HG02623 (cell line): ENCODE measurements around the gene LPP.
"Not testable (repeated sequence)": the region's sequence is repeated elsewhere in the genome, so short reads cannot be mapped to it uniquely, and the experiment has no call there.

Experiments
- ATAC-seq: cut with Tn5 transposase; IDR thresholded peaks from one replicate; pipeline ENCODE4 v1.9.1; 2021; ENCODE audit warnings: moderate library complexity; ENCODE audit not compliant: unreplicated experiment

Gene LPP

GRCh38 chr3:188605231-188605630, 451.3 kb downstream of the LPP start:
- ATAC-seq = no peak

- no peak for ATAC-seq
Measured at GRCh38 chr3:188605905-188606304, 451.9 kb downstream of the LPP start.

DNA sequence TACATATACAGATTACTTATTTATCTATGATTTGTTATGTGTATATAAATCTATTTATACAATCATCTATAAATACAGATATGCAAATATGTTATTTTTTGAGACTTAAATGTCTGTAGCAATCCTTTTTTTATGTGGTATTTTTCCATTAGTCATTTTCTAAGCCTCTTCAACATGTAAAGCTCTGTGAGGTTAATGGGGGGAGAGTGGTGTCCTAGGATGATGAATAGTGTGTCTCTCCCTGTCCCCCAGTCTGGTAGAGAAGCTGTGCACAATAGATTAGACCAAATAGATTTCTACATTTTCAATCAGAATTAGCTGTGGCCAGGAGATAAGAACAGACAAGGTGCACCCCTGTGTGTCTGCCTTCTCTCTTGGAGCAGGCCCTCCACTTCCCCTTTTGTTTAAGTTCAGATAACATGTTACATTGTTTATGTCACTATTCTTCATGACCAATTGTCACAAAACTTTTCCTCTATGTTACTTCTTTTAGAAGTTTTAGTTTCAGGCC, 453.9 kb downstream of the LPP start:
- ATAC-seq = no peak

DNA sequence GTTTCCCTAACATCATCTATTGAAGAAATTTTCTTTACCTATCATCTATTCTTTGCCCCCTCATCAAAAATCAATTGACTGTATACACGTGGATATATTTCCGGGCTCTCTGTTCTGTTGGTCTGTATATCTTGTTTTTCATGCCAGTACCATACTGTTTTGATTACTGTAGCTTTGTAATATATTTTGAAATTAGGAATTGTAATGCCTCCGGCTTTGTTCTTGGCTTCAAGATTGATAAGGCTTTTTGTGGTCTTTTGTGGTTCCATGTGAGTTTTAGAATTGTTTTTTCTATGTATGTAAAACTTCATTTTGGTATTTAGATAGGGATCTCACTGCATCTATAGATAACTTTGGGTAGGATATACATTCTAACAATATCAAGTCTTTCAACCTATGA, 454.4 kb downstream of the LPP start:
- no peak for ATAC-seq

GRCh38 chr3:188613721-188614120, 459.8 kb downstream of the LPP start:
- ATAC-seq = not testable (repeated sequence)

DNA sequence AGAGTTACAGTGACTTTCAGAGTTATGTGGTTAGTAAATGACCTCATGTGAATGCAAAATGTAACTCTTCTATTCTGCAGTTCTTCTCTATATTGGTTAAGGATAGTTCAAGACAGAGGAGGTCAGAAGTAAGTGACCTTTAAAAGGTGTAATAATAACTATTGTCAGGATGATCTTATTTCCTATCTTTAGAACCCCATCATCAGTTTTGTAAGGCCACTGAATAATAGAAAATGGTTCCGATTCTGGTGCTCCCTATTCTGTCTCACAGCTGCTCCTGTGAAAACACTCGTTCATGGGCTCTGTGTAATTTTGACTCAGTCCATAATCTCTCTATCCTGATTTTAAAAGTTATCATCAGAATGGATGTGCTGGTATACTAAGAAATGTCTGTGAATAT, 463.3 kb downstream of the LPP start:
- no peak for ATAC-seq

DNA sequence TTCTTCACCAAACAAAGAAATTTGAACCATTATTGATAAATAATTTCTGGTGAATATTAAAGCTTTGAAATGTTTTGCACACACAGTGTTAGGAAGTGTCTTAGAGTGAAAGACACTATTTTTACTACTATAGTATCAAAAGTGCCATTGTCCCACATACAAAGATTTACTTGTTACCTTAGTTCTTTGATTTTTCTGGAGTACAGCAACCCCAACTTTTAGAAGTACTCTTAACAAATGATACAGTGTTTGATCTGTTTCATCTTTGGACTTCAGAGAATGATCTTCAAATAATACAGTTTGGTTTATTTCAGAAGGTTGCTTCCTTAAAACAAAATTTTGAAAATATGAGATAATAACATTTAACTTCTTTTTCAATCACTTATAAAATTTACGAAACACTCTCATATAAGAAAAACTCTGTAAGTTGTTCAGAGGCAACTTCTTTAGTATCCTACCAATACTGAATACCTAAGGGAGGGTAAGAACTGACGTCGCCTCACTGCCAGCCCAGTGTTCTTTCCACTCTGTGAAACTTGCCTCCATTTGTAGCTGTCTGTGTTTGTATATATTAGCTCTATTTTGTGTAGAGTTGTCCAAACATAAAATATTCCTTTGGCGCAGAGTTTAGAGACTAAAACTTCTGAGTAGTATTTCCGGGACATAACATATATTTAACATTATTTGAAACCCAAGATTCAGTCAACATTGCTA, 464.2 kb downstream of the LPP start:
- no peak for ATAC-seq

DNA sequence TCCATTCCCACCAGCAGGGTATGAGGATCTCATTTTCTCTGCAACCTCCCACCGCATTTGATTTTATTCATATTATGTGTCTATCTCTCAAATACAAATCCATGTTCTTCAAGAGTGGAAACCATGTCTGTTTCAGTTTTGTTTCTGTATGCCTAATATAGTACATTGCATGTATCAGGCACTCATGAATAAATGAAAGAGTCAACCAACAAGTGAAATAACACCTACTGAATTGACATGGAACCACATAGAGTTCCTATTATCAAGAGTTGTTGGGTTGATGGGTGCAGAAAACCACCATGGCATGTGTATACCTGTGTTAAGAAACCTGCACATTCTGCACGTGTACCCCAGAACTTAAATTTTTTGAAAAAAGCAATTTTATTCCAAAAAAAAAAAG, 466.8 kb downstream of the LPP start:
- no peak for ATAC-seq

DNA sequence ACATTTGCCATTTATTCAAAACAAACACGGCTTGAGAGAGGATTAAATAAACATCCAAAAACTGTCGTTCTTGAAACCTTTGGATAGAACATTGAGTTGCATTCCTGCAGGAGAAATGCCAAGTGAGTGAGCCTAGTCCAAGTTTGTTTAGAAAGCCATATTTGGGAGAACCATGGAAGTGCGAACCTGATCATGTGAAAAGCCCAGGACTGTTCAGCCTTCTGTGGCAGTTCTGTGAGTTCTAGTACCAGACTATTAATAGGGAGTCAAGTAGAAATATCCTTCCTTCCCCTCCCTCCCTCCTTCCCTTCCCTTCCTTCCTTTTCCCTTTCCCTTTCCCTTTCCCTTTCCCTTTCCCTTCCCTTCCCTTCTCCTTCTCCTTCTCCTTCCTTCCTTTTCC, 470.4 kb downstream of the LPP start:
- ATAC-seq = no peak

GRCh38 chr3:188624828-188625227, 470.9 kb downstream of the LPP start:
- ATAC-seq = no peak

DNA sequence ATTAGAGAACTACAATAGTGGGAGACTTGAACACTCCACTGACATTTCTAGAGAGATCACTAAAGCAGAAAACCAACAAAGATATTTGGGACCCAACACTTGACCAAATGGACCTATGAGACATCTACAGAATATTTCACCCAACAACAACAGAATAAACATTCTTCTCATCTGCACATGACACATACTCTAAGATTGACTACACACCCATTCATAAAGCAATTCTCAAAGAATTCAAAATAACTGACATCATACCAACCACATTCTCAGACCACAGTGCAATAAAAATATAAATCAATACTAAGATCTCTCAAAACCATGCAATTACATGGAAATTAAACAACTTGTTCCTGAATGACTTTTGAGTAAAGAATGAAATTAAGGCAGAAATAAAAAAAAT, 473.7 kb downstream of the LPP start:
- no peak for ATAC-seq

DNA sequence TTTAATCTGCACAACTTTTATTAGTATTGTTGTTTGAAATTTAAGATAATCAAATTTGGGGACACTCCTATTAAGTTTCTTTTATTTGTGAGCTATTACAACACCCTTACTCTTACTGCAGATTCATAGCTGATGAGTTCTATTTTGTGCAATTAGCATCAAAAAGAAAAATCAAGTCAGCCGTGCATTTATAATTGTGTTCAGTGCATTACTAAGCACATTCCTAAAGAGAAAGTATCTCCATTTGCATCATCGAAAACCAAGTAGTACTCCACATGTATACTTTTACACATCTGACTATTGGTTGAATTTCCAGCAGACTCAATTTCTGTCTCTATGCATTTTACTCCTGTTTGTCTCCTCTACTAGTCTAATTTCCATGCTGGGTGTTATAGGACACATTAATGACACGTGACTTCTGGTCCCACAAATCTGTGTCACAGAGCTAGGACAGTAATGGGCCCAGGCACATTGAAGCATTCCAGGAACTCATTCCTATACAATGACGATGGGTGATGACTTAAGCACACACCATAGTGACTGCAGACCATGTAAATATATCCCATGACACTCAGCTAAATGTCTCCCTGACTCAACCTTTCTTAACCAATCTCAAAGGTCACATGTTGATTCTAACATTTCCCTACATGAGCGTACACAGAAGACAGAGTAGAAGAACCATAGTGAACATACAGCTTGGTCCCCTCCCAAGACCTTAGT, 477.5 kb downstream of the LPP start:
- ATAC-seq = no peak

- no peak for ATAC-seq
Measured at GRCh38 chr3:188633206-188633605, 479.2 kb downstream of the LPP start.

GRCh38 chr3:188634285-188634684, 480.3 kb downstream of the LPP start:
- ATAC-seq = no peak

DNA sequence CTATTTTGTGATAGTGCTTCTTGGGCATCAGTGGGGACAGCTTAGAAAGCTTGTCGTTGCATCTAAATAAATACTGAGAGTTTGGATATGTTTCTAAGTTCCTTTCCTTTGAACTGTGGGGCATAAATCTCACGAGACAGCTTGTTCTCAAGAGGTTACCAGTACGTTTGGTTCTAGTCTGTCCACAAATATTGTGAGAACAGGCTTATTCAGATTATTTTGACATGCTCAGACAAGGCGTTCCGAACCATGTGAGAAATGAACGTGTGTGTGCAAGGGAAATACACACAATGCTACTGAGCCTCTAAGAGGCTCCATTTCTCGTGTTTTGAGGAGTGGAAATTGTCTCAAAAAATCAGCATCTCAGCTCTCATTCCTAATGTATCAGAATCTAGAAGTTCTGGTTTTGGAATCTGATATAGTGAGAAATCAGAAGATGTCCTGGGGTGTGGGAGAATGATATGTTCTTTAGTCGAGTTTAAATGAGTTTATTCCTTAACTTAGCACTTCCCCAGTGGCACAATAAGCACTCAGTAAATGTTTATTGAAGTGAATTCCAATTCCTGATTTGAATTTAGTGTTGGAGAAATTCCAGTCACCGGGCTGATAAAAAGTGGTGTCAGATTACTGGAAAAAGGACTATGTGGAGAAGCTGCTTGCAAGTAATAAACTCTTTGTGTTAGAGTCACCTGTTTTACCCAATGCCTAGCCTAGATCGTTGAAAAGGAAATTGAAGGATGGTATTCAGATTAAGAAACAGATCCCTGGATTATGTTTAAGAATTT, 481.5 kb downstream of the LPP start:
- ATAC-seq = no peak

DNA sequence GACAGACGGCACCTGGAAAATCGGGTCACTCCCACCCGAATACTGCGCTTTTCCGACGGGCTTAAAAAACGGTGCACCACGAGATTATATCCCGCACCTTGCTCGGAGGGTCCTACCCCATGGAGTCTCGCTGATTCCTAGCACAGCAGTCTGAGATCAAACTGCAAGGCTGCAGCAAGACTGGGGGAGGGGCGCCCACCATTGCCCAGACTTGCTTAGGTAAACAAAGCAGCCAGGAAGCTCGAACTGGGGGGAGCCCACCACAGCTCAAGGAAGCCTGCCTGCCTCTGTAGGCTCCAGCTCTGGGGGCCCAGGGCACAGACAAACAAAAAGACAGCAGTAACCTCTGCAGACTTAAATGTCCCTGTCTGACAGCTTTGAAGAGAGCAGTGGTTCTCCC, 482.3 kb downstream of the LPP start:
- not testable (repeated sequence) for ATAC-seq

DNA sequence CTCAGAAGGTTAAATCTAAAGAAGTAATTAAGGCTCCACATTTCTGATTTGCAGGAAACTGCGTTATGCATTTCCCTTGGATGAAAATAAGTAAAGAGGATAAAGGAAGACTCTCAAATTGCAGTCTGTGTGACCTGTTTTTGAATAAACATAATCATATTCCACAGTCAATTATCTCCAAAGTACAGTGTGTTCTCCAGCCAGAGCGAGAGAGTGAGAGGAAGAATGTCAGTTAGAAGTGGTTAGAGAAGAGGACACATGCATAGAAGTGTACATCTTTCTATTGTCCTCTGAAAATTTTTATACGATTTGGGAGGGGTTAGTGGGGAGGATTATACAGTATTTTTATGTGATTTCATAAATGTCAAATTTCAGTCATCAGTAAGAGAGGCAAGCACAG, 487.1 kb downstream of the LPP start:
- no peak for ATAC-seq

- no peak for ATAC-seq
Measured at GRCh38 chr3:188643736-188644135, 489.8 kb downstream of the LPP start.

DNA sequence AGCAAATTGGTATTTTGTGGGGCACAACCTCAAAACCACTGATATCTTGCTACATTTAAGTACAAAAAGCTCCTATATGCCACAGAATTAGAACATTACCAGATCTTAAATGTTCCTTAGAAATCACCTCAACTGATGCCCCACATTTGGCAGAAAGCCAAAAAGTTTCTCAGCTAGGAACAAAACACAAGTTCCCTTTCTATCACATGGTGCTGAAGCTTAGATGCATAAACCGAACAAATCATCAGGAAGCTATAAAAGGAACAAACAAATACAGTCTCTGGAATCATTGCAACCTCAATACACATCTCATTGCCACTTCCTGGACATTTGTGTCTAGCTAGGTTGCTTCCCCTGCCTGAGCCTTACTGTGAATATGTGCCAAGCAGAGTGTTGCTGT, 492.6 kb downstream of the LPP start:
- no peak for ATAC-seq

GRCh38 chr3:188647237-188647636, 493.3 kb downstream of the LPP start:
- ATAC-seq = no peak

- ATAC-seq = no peak
Measured at GRCh38 chr3:188649521-188649920, 495.6 kb downstream of the LPP start.
